H9 (cell line): ENCODE results near the gene FCGR3A. TPM values are rescaled to one million over a fixed set of nuclear protein-coding genes. Genes with fewer than 3 reads are reported as not detected.

ENCODE experiments used
- DNase-seq: peaks from one replicate; pipeline ENCODE4 v3.0.0-alpha.2; 2017
- H2AFZ ChIP-seq: one replicate; pipeline ENCODE4 v1.6.1; 2013; ENCODE audit warnings: mild to moderate bottlenecking, low read length, control low read depth, moderate library complexity
- H2AK5ac ChIP-seq: 2 replicates; pipeline ENCODE4 v1.6.1; 2013; ENCODE audit warnings: low read length, control low read depth, mixed read lengths; ENCODE audit not compliant: insufficient read length
- H2BK120ac ChIP-seq: one replicate; pipeline ENCODE4 v1.6.1; 2013; ENCODE audit warnings: low read depth, mild to moderate bottlenecking, low read length, control low read depth, inconsistent platforms; ENCODE audit not compliant: poor library complexity, severe bottlenecking
- H2BK12ac ChIP-seq: 2 replicates; pipeline ENCODE4 v1.6.1; 2013; ENCODE audit warnings: low read length, control low read depth, mixed read lengths, low read depth; ENCODE audit not compliant: insufficient read length
- H2BK15ac ChIP-seq: 2 replicates; pipeline ENCODE4 v1.6.1; 2013; ENCODE audit warnings: low read depth, low read length, control low read depth
- H2BK20ac ChIP-seq: one replicate; pipeline ENCODE4 v1.6.1; 2013; ENCODE audit warnings: low read depth, mild to moderate bottlenecking, low read length, control low read depth, inconsistent platforms; ENCODE audit not compliant: poor library complexity, severe bottlenecking
- H2BK5ac ChIP-seq: 2 replicates; pipeline ENCODE4 v1.6.1; 2013; ENCODE audit warnings: low read length, control low read depth, mixed read lengths; ENCODE audit not compliant: insufficient read length
- H3K14ac ChIP-seq: 2 replicates; pipeline ENCODE4 v1.6.1; 2013; ENCODE audit warnings: low read length, control low read depth; ENCODE audit not compliant: insufficient read depth
- H3K18ac ChIP-seq: 2 replicates; pipeline ENCODE4 v1.6.1; 2013; ENCODE audit warnings: low read depth, mild to moderate bottlenecking, mixed read lengths, low read length, control low read depth; ENCODE audit not compliant: insufficient read length
- H3K23ac ChIP-seq: 2 replicates; pipeline ENCODE4 v1.6.1; 2013; ENCODE audit warnings: low read length, control low read depth, mixed read lengths, low read depth; ENCODE audit not compliant: insufficient read length
- H3K23me2 ChIP-seq: 2 replicates; pipeline ENCODE4 v1.6.1; 2013; ENCODE audit warnings: low read depth, mild to moderate bottlenecking, mixed read lengths, low read length, control low read depth; ENCODE audit not compliant: insufficient read length, poor library complexity, severe bottlenecking
- H3K27ac ChIP-seq: 2 replicates; pipeline ENCODE4 v1.5.1; 2013; ENCODE audit warnings: low read length, control low read depth, mixed read lengths, low read depth; ENCODE audit not compliant: insufficient read length
- H3K27me3 ChIP-seq: 2 replicates; pipeline ENCODE4 v1.6.1; 2013; ENCODE audit warnings: low read length, control low read depth, inconsistent platforms; ENCODE audit not compliant: insufficient read depth
- H3K4ac ChIP-seq: 2 replicates; pipeline ENCODE4 v1.6.1; 2013; ENCODE audit warnings: low read depth, mild to moderate bottlenecking, control low read depth, inconsistent platforms, low read length, moderate library complexity
- H3K4me1 ChIP-seq: 2 replicates; pipeline ENCODE4 v1.6.1; 2013; ENCODE audit warnings: low read length, control low read depth, inconsistent platforms; ENCODE audit not compliant: insufficient read depth
- H3K4me2 ChIP-seq: 2 replicates; pipeline ENCODE4 v1.6.1; 2013; ENCODE audit warnings: low read length, control low read depth, mixed read lengths; ENCODE audit not compliant: insufficient read length, insufficient read depth
- H3K56ac ChIP-seq: 2 replicates; pipeline ENCODE4 v1.6.1; 2013; ENCODE audit warnings: low read depth, mild to moderate bottlenecking, mixed read lengths, low read length, control low read depth; ENCODE audit not compliant: insufficient read length
- H3K79me1 ChIP-seq: 2 replicates; pipeline ENCODE4 v1.6.1; 2013; ENCODE audit warnings: low read depth, mild to moderate bottlenecking, moderate library complexity, low read length, control low read depth, inconsistent platforms; ENCODE audit not compliant: insufficient read depth, poor library complexity, severe bottlenecking
- H3K79me2 ChIP-seq: 2 replicates; pipeline ENCODE4 v1.6.1; 2013; ENCODE audit warnings: low read length, control low read depth, inconsistent platforms; ENCODE audit not compliant: insufficient read depth
- H3K9ac ChIP-seq: 2 replicates; pipeline ENCODE4 v1.6.1; 2013; ENCODE audit warnings: low read length, control low read depth, mixed read lengths; ENCODE audit not compliant: insufficient read length; ENCODE audit errors: extremely low read depth
- H3K9me3 ChIP-seq: one replicate; pipeline ENCODE4 v1.6.1; 2013; ENCODE audit warnings: low read depth, low read length, inconsistent platforms; ENCODE audit not compliant: control insufficient read depth
- H3T11ph ChIP-seq: one replicate; pipeline ENCODE4 v1.6.1; 2013; ENCODE audit warnings: mild to moderate bottlenecking, low read length, control low read depth, inconsistent platforms
- H4K20me1 ChIP-seq: one replicate; pipeline ENCODE4 v1.6.1; 2013; ENCODE audit not compliant: control insufficient read depth, insufficient read length, insufficient read depth
- H4K5ac ChIP-seq: 2 replicates; pipeline ENCODE4 v1.6.1; 2013; ENCODE audit warnings: low read depth, mild to moderate bottlenecking, mixed read lengths, low read length, control low read depth; ENCODE audit not compliant: insufficient read length
- H4K8ac ChIP-seq: replicated peaks from 2 replicates; pipeline ENCODE4 v1.6.1; 2013; ENCODE audit warnings: low read length, control low read depth, mixed read lengths, low read depth; ENCODE audit not compliant: insufficient read length
- H4K91ac ChIP-seq: 2 replicates; pipeline ENCODE4 v1.6.1; 2013; ENCODE audit warnings: low read depth, mild to moderate bottlenecking, moderate library complexity, mixed read lengths, low read length, control low read depth; ENCODE audit not compliant: insufficient read length
- H3K27ac Mint-ChIP-seq, 3 experiments: 2 replicates in 2 of 3; 3 replicates in 1 of 3; pipeline ENCODE4 v1.8.0; 2020 to 2021; ENCODE audit warnings: mixed read lengths in 3 of 3, mild to moderate bottlenecking in 1 of 3, moderate library complexity in 1 of 3
- H3K27me3 Mint-ChIP-seq: 2 replicates; pipeline ENCODE4 v1.8.0; 2021; ENCODE audit warnings: low read depth, mild to moderate bottlenecking, moderate library complexity, mixed read lengths
- H3K36me3 Mint-ChIP-seq, 3 experiments: 2 replicates in 2 of 3; 3 replicates in 1 of 3; pipeline ENCODE4 v1.8.0; 2020 to 2021; ENCODE audit warnings: low read depth in 3 of 3, mixed read lengths in 3 of 3; ENCODE audit not compliant: insufficient read depth in 1 of 3
- H3K4me1 Mint-ChIP-seq, 2 experiments: 2 replicates each; pipeline ENCODE4 v1.8.0; 2020; ENCODE audit warnings: mixed read lengths in 2 of 2
- H3K4me3 Mint-ChIP-seq, 2 experiments: 2 replicates in 1 of 2; 3 replicates in 1 of 2; pipeline ENCODE4 v1.8.0; 2020 to 2021; ENCODE audit warnings: mild to moderate bottlenecking in 2 of 2, mixed read lengths in 2 of 2, moderate library complexity in 1 of 2
- H3K9me3 Mint-ChIP-seq, 2 experiments: 2 replicates in 1 of 2; 3 replicates in 1 of 2; pipeline ENCODE4 v1.8.0; 2020; ENCODE audit warnings: mild to moderate bottlenecking in 2 of 2, mixed read lengths in 2 of 2, moderate library complexity in 1 of 2
- CTCF ChIP-seq: fragments of 200-600 bp; sonication (generic); conservative IDR thresholded peaks from 3 replicates; pipeline ENCODE4 v1.8.0; 2021; ENCODE audit warnings: antibody characterized with exemption, mild to moderate bottlenecking
- WGBS: extraction: QIAGEN DNeasy Blood & Tissue Kit; methylation state at CpG from one replicate; pipeline ENCODE4 v1.1.7; 2013; ENCODE audit warnings: missing lambda C conversion rate, low lambda C conversion rate, mixed read lengths; ENCODE audit not compliant: insufficient read length; ENCODE audit errors: extremely low coverage; 5-methylcytosine and 5-hydroxymethylcytosine counted together
- total RNA-seq: library from RNA; stranded (reverse); gene quantifications from 2 replicates; pipeline ENCODE4 v1.2.1, GENCODE V29; 2021

The FCGR3A gene
- total RNA-seq, 1 experiment from 2014 or later = not detected

GRCh38 chr1:161506336-161507223 is 43.0 kb downstream of the FCGR3A start:
- Histone ChIP-seq H3K79me1 (no peaks in the 10 kb centered on the region), H3T11ph (no peak overlapping the region), H4K5ac (no peak overlapping the region), H3K4me2 (no peak overlapping the region), H3K4me1 (no peaks in the 10 kb centered on the region), H4K20me1 (no peaks in the 10 kb centered on the region), H3K27ac (no peak overlapping the region), H3K4ac (no peak overlapping the region), H2BK5ac (no peak overlapping the region), H2BK20ac (no peak overlapping the region), H2BK15ac (no peak overlapping the region), H3K23me2 (no peaks in the 10 kb centered on the region), H3K79me2 (no peaks in the 10 kb centered on the region), H2BK12ac (no peak overlapping the region), H3K56ac (no peak overlapping the region), H2BK120ac (no peak overlapping the region), H3K27me3 (no peaks in the 10 kb centered on the region), H2AFZ (no peak overlapping the region), H3K23ac (no peak overlapping the region), H2AK5ac (no peak overlapping the region), H3K9ac (no peak overlapping the region), H4K8ac (no peak overlapping the region), H3K9me3 (no peaks in the 10 kb centered on the region), H4K91ac (no peak overlapping the region), H3K14ac (no peak overlapping the region), H3K18ac (no peak overlapping the region)
- no peaks in the 10 kb centered on the region; a peak in 2 of 5 replicates for H3K9me3 Mint-ChIP-seq
- no peak for TF ChIP-seq CTCF
- no peaks in the 10 kb centered on the region for H3K36me3 Mint-ChIP-seq
- peaks cover 16 to 26% of the 10 kb centered on the region in 2 experiments for H3K4me1 Mint-ChIP-seq
- H3K27ac Mint-ChIP-seq = peak overlapping the region in 1 of 3 experiments; percentile 34; a peak in 2 of 7 replicates
- H3K27me3 Mint-ChIP-seq = peaks cover 7% of the 10 kb centered on the region
- DNase-seq = no peak
- H3K4me3 Mint-ChIP-seq = no peak overlapping the region; a peak in 1 of 5 replicates
- WGBS = no CpG with 5 or more reads among the region's 15 CpGs
